Activated CD4-positive, alpha-beta memory T cell treated with anti-CD3 and anti-CD28 coated beads, Interleukin-2, amount 10 ng/mL, durations not matched to agents 7 days and 5 days (primary cell): ENCODE results near the gene MS4A3. TPM values are rescaled to one million over a fixed set of nuclear protein-coding genes. Genes with fewer than 3 reads are reported as not detected.
"Not testable (repeated sequence)": the region's sequence is repeated elsewhere in the genome, so short reads cannot be mapped to it uniquely, and the experiment has no call there.

Experiments
- CTCF ChIA-PET: fragments of 350-600 bp; sonication (Branson Sonifier 250); formaldehyde crosslinking; loops from one replicate; lab custom pipeline; 2021; ENCODE audit warnings: antibody characterized with exemption, inconsistent platforms; lab: Charles Lee
- POLR2A ChIA-PET: fragments of 350-600 bp; sonication (Branson Sonifier 250); formaldehyde crosslinking; loops from one replicate; lab custom pipeline; 2021; ENCODE audit warnings: antibody characterized with exemption; lab: Charles Lee
- DNase-seq: peaks from one replicate; pipeline ENCODE4 v3.0.0-alpha.2; 2020
- H3K27ac Mint-ChIP-seq: one replicate; pipeline ENCODE4 v1.8.0; 2021; ENCODE audit warnings: mild to moderate bottlenecking, mixed read lengths
- H3K27me3 Mint-ChIP-seq: one replicate; pipeline ENCODE4 v1.8.0; 2021; ENCODE audit warnings: mixed read lengths
- H3K36me3 Mint-ChIP-seq: one replicate; pipeline ENCODE4 v1.8.0; 2021; ENCODE audit warnings: low read depth, mixed read lengths
- H3K4me1 Mint-ChIP-seq: one replicate; pipeline ENCODE4 v1.8.0; 2021; ENCODE audit warnings: mixed read lengths
- H3K4me3 Mint-ChIP-seq: one replicate; pipeline ENCODE4 v1.8.0; 2021; ENCODE audit warnings: mild to moderate bottlenecking, mixed read lengths
- H3K9me3 Mint-ChIP-seq: one replicate; pipeline ENCODE4 v1.8.0; 2021; ENCODE audit warnings: mixed read lengths
- total RNA-seq, 2 experiments: library from RNA; stranded (reverse); gene quantifications; one replicate each; pipeline ENCODE4 v1.2.3, GENCODE V29; 2021

MS4A3 gene
- total RNA-seq, 2 experiments from 2014 or later: not detected

DNA sequence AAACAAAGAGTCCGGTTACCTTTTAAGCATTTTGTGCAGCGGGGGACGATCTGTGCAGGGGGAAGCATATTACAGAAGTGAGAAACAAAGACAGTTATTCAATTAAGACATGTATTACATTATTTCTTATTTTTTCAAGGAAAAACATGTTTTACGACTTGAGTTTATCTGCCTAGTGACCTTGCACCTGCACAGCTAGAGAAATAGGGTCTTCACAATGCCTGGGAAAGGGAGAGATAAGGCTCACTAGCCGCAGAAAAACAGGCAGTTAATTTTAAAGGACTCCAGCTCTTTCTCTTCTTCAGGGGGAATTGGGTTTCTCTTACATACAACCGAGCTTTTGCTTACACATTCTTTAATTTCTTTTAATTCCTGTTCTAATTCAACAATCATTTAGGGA is 15.2 kb downstream of the MS4A3 start:
- POLR2A ChIA-PET, H3K27ac Mint-ChIP-seq, H3K9me3 Mint-ChIP-seq, CTCF ChIA-PET, H3K4me1 Mint-ChIP-seq, H3K27me3 Mint-ChIP-seq, H3K4me3 Mint-ChIP-seq, DNase-seq, H3K36me3 Mint-ChIP-seq: not testable (repeated sequence)

DNA sequence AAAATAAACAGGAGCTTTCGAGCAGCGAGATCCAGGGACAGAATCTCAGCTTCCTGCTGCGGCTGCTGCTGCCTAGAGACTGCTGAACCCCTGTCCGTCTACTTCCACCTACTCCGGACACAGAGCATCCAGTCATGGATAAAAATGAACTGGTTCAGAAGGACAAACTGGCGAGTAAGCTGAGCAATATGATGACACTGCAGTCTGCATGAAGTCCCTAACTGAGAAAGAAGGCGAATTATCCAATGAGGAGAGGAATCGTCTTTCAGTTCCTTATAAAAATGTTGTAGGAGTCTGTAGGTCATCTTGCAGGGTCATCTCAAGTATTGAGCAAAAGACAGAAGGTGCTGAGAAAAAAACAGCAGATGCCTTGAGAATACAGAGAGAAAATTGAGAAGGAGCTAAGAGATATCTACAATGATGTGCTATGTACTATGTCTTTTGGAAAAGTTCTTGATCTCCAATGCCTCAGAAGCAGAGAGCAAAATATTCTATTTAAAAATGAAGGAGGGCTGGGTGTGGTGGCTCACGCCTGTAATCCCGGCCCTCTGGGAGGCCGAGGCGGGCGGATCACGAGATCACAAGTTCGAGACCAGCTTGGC is 20.9 kb downstream of the MS4A3 start:
- CTCF ChIA-PET: interaction anchor here (0.6 kb wide), 1 partner anchor 11 kb away, joined by 3 read pairs; the partner anchor contains the start of gene MS4A2

DNA sequence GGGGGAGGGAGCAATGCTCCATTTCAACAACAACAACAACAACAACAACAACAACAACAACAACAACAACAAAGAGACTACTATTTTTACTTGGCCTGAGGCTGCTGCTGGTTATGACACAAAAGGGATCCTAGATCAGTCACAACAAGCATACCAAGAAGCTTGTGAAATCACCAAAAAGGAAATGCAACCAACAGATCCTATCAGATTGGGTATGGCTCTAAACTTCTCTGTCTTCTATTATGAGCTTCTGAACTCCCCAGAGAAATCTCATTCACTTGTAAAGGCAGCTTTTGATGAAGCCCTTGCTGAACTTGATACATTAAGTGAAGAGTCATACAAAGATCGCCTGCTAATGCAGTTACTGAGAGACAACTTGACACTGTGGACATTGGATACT is 21.5 kb downstream of the MS4A3 start:
- no peak overlapping the region for H3K4me3 Mint-ChIP-seq
- H3K27ac Mint-ChIP-seq: no peak overlapping the region
- no peaks in the 10 kb centered on the region for H3K4me1 Mint-ChIP-seq
- H3K27me3 Mint-ChIP-seq: peaks cover 8% of the 10 kb centered on the region
- POLR2A ChIA-PET: no interaction called here
- no peaks in the 10 kb centered on the region for H3K9me3 Mint-ChIP-seq
- no peaks in the 10 kb centered on the region for H3K36me3 Mint-ChIP-seq
- CTCF ChIA-PET: interaction anchor here (0.6 kb wide), 1 partner anchor 11 kb away, joined by 3 read pairs; the partner anchor contains the start of gene MS4A2
- no peak for DNase-seq

More for the DNA sequence above, 20.9 kb downstream of the MS4A3 start:
- Mint-ChIP-seq H3K4me1 (no peaks in the 10 kb centered on the region), H3K36me3 (no peaks in the 10 kb centered on the region), H3K9me3 (no peaks in the 10 kb centered on the region), H3K4me3 (no peak overlapping the region), H3K27ac (no peak overlapping the region), H3K27me3 (peaks cover 4% of the 10 kb centered on the region)
- POLR2A ChIA-PET: no interaction called here
- DNase-seq: no peak

GRCh38 chr11:60078745-60079144 is 22.3 kb downstream of the MS4A3 start:
- Mint-ChIP-seq H3K27me3 (peaks cover 8% of the 10 kb centered on the region), H3K27ac (no peak overlapping the region), H3K4me3 (no peak overlapping the region), H3K4me1 (no peaks in the 10 kb centered on the region), H3K36me3 (no peaks in the 10 kb centered on the region), H3K9me3 (no peaks in the 10 kb centered on the region)
- POLR2A ChIA-PET: no interaction called here
- CTCF ChIA-PET: no interaction called here
- no peak for DNase-seq

DNA sequence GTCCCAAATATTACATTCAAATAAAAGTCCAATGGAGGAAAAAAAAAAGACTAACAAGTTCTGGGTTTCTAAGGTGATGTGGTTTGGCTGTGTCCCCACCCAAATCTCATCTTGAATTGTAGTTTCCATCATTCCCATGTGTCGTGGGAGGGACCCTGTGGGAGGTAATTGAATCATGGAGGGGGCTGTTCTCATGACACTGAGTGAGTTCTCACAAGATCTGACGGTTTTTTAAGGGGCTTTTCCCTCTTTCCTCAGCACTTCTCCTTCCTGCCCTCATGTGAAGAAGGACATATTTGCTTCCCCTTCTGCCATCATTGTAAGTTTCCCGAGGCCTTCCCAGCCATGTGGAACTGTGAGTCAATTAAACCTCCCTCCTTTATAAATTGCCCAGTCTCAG is 24.1 kb downstream of the MS4A3 start:
- DNase-seq: no peak
- Mint-ChIP-seq H3K4me1 (no peaks in the 10 kb centered on the region), H3K27ac (no peak overlapping the region), H3K9me3 (no peaks in the 10 kb centered on the region), H3K27me3 (peaks cover 11% of the 10 kb centered on the region), H3K36me3 (no peaks in the 10 kb centered on the region), H3K4me3 (no peak overlapping the region)
- POLR2A ChIA-PET: no interaction called here
- CTCF ChIA-PET: no interaction called here

DNA sequence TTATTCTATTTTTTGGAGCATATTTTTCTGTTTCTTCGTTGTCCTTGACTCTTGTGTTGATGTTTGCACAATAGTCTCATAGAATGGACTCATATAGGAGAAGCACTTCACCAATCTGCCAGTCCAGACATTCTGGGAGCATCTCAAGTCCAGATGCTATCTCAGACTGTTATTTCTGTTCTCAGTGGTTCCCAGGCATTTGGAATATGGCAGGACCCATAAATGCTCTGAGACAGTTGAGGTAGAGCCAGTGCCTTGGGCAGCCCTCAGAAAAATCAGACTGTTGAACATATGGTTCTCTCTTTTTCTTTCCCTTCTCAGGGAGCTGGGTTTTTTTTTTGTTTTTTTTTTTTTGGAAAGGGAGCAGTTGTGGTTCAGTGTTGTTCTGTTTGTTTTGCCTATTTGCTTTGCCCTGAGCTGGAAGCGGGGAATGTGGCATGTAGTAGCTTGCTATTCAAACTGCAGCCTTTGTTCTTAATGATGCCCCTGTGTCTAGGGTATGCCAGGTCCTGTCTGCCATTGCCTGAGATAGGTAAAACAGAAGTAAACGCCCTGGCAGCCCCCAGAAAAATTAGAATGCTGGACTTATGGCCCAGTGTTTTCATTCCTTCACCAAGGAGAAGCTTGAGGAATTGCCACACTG is 28.3 kb downstream of the MS4A3 start:
- Mint-ChIP-seq H3K9me3 (no peaks in the 10 kb centered on the region), H3K27ac (no peak overlapping the region), H3K4me1 (no peaks in the 10 kb centered on the region), H3K27me3 (peaks cover 14% of the 10 kb centered on the region), H3K4me3 (no peak overlapping the region), H3K36me3 (no peaks in the 10 kb centered on the region)
- POLR2A ChIA-PET: no interaction called here
- no peak for DNase-seq
- CTCF ChIA-PET: no interaction called here

- no peaks in the 10 kb centered on the region for H3K9me3 Mint-ChIP-seq
- CTCF ChIA-PET: no interaction called here
- POLR2A ChIA-PET: no interaction called here
- DNase-seq: no peak
- no peaks in the 10 kb centered on the region for H3K4me1 Mint-ChIP-seq
- peaks cover 14% of the 10 kb centered on the region for H3K27me3 Mint-ChIP-seq
- no peaks in the 10 kb centered on the region for H3K36me3 Mint-ChIP-seq
- no peak overlapping the region for H3K4me3 Mint-ChIP-seq
- no peak overlapping the region for H3K27ac Mint-ChIP-seq
Observed at GRCh38 chr11:60085909-60086308, 29.4 kb downstream of the MS4A3 start.

- Mint-ChIP-seq H3K36me3 (no peaks in the 10 kb centered on the region), H3K4me1 (no peaks in the 10 kb centered on the region), H3K9me3 (no peaks in the 10 kb centered on the region), H3K4me3 (no peak overlapping the region), H3K27me3 (peaks cover 13% of the 10 kb centered on the region), H3K27ac (no peak overlapping the region)
- DNase-seq: no peak
- ChIA-PET CTCF (no interaction called here), POLR2A (no interaction called here)
Observed at GRCh38 chr11:60087239-60087638, 30.8 kb downstream of the MS4A3 start.

DNA sequence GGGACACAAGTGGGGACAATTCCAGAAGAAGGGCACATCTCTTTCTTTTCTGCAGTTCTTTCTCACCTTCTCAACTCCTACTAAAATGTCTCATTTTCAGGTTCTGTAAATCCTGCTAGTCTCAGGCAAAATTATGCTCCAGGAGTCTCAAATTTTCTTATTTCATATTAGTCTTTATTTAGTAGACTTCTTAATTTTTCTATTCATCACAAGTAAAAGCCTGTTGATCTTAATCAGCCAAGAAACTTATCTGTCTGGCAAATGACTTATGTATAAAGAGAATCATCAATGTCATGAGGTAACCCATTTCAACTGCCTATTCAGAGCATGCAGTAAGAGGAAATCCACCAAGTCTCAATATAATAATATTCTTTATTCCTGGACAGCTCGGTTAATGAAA is 31.9 kb downstream of the MS4A3 start, which contains the start of gene MS4A2:
TSS of gene MS4A2 (plus strand) at position 301 of the 400 bp plus-strand sequence. CDS start 102 bp downstream, outside the sequence.
- ChIA-PET CTCF (interaction anchor here (1.1 kb wide), 1 partner anchor 11 kb away, joined by 3 read pairs; no protein-coding TSS in a partner anchor), POLR2A (no interaction called here)
- H3K4me1 Mint-ChIP-seq: no peaks in the 10 kb centered on the region
- no peak within 1 kb of the TSS for H3K4me3 Mint-ChIP-seq
- H3K36me3 Mint-ChIP-seq: no peaks in the 10 kb centered on the region
- peaks cover 9% of the 10 kb centered on the region for H3K27me3 Mint-ChIP-seq
- H3K9me3 Mint-ChIP-seq: no peaks in the 10 kb centered on the region
- no peak within 1 kb of the TSS for H3K27ac Mint-ChIP-seq
- DNase-seq: no peak

- no peak for DNase-seq
- ChIA-PET POLR2A (no interaction called here), CTCF (no interaction called here)
- Mint-ChIP-seq H3K27ac (no peak overlapping the region), H3K27me3 (no peaks in the 10 kb centered on the region), H3K36me3 (no peaks in the 10 kb centered on the region), H3K4me1 (no peaks in the 10 kb centered on the region), H3K9me3 (no peaks in the 10 kb centered on the region), H3K4me3 (no peak overlapping the region)
Observed at GRCh38 chr11:60095477-60096120, 39.1 kb downstream of the MS4A3 start.

DNA sequence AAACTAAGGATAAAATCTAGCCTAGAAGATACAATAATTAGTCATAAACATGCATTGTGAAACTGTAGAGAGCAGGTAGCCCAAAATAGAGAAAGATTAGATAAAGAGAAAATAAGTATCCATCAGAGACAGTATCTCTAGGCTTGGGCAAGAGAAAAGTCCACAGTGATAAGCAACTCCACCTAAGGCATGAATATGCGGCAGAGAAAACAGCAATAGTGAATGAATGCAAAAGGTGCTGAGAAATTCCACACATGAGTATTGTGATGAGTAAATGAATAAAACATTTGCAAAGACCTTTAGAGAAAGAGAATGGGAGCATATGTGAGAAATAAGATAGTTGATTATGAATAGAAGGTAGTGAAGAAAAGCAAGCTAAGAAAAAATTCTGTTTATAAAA is 40.7 kb downstream of the MS4A3 start:
- no peak overlapping the region for H3K27ac Mint-ChIP-seq
- no peaks in the 10 kb centered on the region for H3K4me1 Mint-ChIP-seq
- CTCF ChIA-PET: no interaction called here

GRCh38 chr11:60098508-60098907 is 42.0 kb downstream of the MS4A3 start:
- POLR2A ChIA-PET: no interaction called here

More for the DNA sequence above, 40.7 kb downstream of the MS4A3 start:
- Mint-ChIP-seq H3K9me3 (no peaks in the 10 kb centered on the region), H3K36me3 (no peaks in the 10 kb centered on the region), H3K27me3 (no peaks in the 10 kb centered on the region), H3K4me3 (no peak overlapping the region)
- no peak for DNase-seq
- POLR2A ChIA-PET: no interaction called here

DNA sequence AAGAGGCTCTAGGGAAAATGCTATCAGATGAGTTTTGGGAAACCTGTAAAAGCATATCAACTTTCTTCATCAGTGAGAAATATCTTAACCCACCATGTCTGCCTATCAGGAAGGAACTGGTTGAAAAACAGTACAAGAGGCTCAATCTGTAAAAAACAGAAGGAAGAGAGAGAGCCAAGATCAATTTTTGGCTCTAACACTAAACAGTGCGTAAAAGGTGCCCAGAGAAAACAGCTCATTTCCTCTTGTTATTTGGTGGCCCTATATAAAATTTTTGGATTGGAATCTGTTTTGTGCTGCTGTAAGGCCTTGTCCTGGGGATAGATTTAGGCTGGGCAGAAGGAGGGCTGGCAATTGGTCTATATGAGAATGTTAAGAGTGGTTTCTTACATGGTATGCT is 44.1 kb downstream of the MS4A3 start:
- peaks cover 1% of the 10 kb centered on the region for H3K27me3 Mint-ChIP-seq
- no peaks in the 10 kb centered on the region for H3K9me3 Mint-ChIP-seq
- no peak for DNase-seq
- H3K36me3 Mint-ChIP-seq: no peaks in the 10 kb centered on the region
- no peak overlapping the region for H3K27ac Mint-ChIP-seq
- no peaks in the 10 kb centered on the region for H3K4me1 Mint-ChIP-seq
- no peak overlapping the region for H3K4me3 Mint-ChIP-seq
- CTCF ChIA-PET: interaction anchor here (0.7 kb wide), 1 partner anchor 278 kb away, joined by 4 read pairs; no protein-coding TSS in a partner anchor
- POLR2A ChIA-PET: no interaction called here

More at GRCh38 chr11:60098508-60098907, 42.0 kb downstream of the MS4A3 start:
- Mint-ChIP-seq H3K4me3 (no peak overlapping the region), H3K36me3 (no peaks in the 10 kb centered on the region), H3K27me3 (no peaks in the 10 kb centered on the region), H3K27ac (no peak overlapping the region), H3K9me3 (no peaks in the 10 kb centered on the region), H3K4me1 (no peaks in the 10 kb centered on the region)
- DNase-seq: no peak
- CTCF ChIA-PET: no interaction called here
